ENCODE results near the gene SYNJ2. TPM values are rescaled to one million over a fixed set of nuclear protein-coding genes. Genes with fewer than 3 reads are reported as not detected.

The SYNJ2 gene
- total and polyA plus RNA-seq, 2 of the 4 experiments (the other 2 are of a cell fraction), result 40.8 to 45.2 TPM

DNA sequence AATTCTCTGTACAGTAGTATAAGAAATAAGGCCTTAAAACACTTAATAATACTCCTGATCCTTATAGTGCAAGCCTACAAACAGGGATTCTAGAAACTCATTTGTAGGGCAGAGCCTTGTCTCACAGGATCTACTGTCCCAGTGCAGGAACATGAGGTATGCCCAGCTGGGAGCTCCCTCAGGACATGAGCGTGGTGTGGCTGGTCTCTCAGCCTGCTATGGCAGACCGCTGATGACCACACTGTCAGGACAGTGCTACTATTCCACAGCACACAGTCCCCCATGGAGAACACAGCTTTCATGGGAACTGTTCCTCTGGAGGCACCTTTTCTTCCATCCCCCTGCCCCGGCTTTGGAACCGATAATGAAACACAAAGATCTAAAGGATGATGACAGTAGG, 133.4 kb downstream of the SYNJ2 start:
- H4K20me1 ChIP-seq (ENCODE audit: insufficient read depth, low read length), result no peaks in the 10 kb centered on the region
- H2AFZ ChIP-seq (replicated peaks; ENCODE audit: low read length, poor library complexity), result no peak overlapping the region
- H3K4me1 ChIP-seq (ENCODE audit: control insufficient read depth, insufficient read depth, low read length), result no peaks in the 10 kb centered on the region
- H3K18ac ChIP-seq (ENCODE audit: low read depth, low read length), result no peak overlapping the region
- H3K9ac ChIP-seq (ENCODE audit: low read depth, low read length), result no peak overlapping the region
- no TSS peak for BruUV-seq (replicated peaks)
- H4K5ac ChIP-seq (ENCODE audit: low read depth, low read length), result no peak overlapping the region
- no peak overlapping the region for H3K14ac ChIP-seq (replicated peaks; ENCODE audit: low read depth, low read length)
- H3K4me2 ChIP-seq (ENCODE audit: low read depth, low read length), result no peak overlapping the region
- no peak overlapping the region for H4K8ac ChIP-seq (ENCODE audit: low read depth in 2 of 2, low read length in 2 of 2)
- H3K79me1 ChIP-seq (ENCODE audit: low read depth in 1 of 2, low read length in 2 of 2), result no peaks in the 10 kb centered on the region
- no peak for TF ChIP-seq POLR2A (IDR thresholded peaks at IDR 0.05; ENCODE audit: low read depth, low read length)
- TF ChIP-seq CEBPB (IDR thresholded peaks at IDR 0.05; ENCODE audit: low read depth, low read length), result no peak
- no peak for TF ChIP-seq CTCF (conservative IDR thresholded peaks at IDR 0.05; ENCODE audit: low read depth, low read length)
- TF ChIP-seq ELK1 (IDR thresholded peaks at IDR 0.05; ENCODE audit: borderline replicate concordance, low read depth, low read length), result no peak
- TF ChIP-seq MAFK (IDR thresholded peaks at IDR 0.05; ENCODE audit: low read depth, low read length), result no peak
- no peak for TF ChIP-seq CHD1 (IDR thresholded peaks at IDR 0.05; ENCODE audit: low read depth, low read length)
- no peak for TF ChIP-seq NFE2L2 (IDR thresholded peaks at IDR 0.05; ENCODE audit: low read depth, low read length)
- TF ChIP-seq RAD21 (IDR thresholded peaks at IDR 0.05; ENCODE audit: low read length), result no peak
- no peak for TF ChIP-seq RCOR1 (IDR thresholded peaks at IDR 0.05; ENCODE audit: insufficient replicate concordance, low read length)
- TF ChIP-seq MXI1 (IDR thresholded peaks at IDR 0.05; ENCODE audit: borderline replicate concordance, low read depth, low read length), result no peak
- no peak for TF ChIP-seq USF2 (IDR thresholded peaks at IDR 0.05; ENCODE audit: low read depth, low read length)
- H3K23ac ChIP-seq (ENCODE audit: low read depth, low read length), result no peak overlapping the region
- intact Hi-C loops (cut with micrococcal nuclease) (no loop called here), in situ Hi-C loops (cut with MboI; ENCODE audit: low sequenced_read_pairs) (no loop called here), dilution Hi-C loops (cut with HindIII; ENCODE audit: low sequenced_read_pairs, unreplicated experiment) (no loop called here)
- DNase-seq (no peak), ATAC-seq (ENCODE audit: low read depth) (no peak)
- H2BK20ac ChIP-seq (ENCODE audit: low read depth, low read length), result no peak overlapping the region
- H2BK15ac ChIP-seq (ENCODE audit: low read depth, low read length), result no peak overlapping the region
- no peak overlapping the region for H3K56ac ChIP-seq (ENCODE audit: extremely low read depth, insufficient read depth, low read length)
- CTCF ChIA-PET, result interaction anchor here (0.7 kb wide), 1 partner anchor 16 kb away, joined by 3 read pairs; no protein-coding TSS in a partner anchor
- H3K9me1 ChIP-seq (ENCODE audit: insufficient read depth, low read length), result no peaks in the 10 kb centered on the region
- no peaks in the 10 kb centered on the region for H3K27me3 ChIP-seq (ENCODE audit: control insufficient read depth, insufficient read depth, low read length)
- H3K4ac ChIP-seq (ENCODE audit: low read depth, low read length), result no peak overlapping the region
- H3K27ac ChIP-seq (ENCODE audit: insufficient read depth, low read length), result no peak overlapping the region
- H2BK120ac ChIP-seq (ENCODE audit: low read depth, low read length), result no peak overlapping the region
- peaks cover 21% of the 10 kb centered on the region for H3K36me3 ChIP-seq (ENCODE audit: control insufficient read depth, insufficient read depth, low read length)
- H2AK5ac ChIP-seq (ENCODE audit: low read depth, low read length), result no peak overlapping the region
- H2BK5ac ChIP-seq (ENCODE audit: low read depth, low read length, poor library complexity, severe bottlenecking), result no peak overlapping the region
- WGBS, 2 experiments (ENCODE audit: extremely low coverage in 2 of 2, insufficient read length in 1 of 2), result 80% methylated on average over 1 of the region's 4 CpGs; no CpG with 5 or more reads in 1 of the 2 experiments
- H3K4me3 ChIP-seq (ENCODE audit: insufficient read depth, low read depth, low read length), result no peak overlapping the region
- H2AK9ac ChIP-seq (replicated peaks; ENCODE audit: low read depth, low read length, poor library complexity), result no peak overlapping the region
- H3K9me3 ChIP-seq (ENCODE audit: control insufficient read depth, insufficient read depth, low read length), result no peaks in the 10 kb centered on the region
- POLR2A ChIA-PET (ENCODE audit: unreplicated experiment), result no interaction called here
- no peak overlapping the region for H4K91ac ChIP-seq (ENCODE audit: insufficient read depth, low read depth, low read length)
